ENCODE data around the gene LRP1-AS.

Gene LRP1-AS

DNA sequence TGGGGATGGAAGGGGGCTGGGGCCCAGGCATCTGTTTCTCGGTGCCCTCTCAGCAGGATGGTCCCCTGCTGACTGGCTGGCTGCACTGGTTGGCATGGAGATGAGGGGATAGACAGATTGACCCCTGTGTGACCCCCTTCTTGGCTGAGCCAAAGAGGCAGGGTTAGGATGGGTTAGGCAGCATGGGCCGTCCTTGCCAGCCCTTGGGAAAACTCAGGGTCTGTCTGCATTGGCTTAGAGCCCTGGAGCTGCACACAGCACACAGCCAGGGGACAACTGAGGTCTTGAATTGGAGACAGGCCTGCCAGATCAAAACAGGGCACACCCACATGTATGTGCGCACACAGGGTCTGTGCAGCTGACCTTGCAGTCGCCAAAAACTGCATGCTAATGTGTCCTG, 11.2 kb upstream of the LRP1-AS start:
- DNase-seq = no peak

DNA sequence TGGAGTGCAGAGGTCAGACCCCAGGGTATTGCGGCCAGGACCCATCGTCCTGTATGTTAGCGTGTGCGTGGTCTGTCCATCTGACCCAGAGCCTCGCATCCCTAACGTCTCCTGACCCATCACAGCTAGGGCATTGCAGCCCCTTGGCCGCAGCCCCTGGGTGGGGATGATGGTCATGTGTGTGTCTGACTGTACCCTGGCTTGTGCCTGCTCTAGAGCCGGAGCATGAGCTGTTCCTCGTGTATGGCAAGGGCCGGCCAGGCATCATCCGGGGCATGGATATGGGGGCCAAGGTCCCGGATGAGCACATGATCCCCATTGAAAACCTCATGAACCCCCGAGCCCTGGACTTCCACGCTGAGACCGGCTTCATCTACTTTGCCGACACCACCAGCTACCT, 10.8 kb upstream of the LRP1-AS start:
- DNase-seq = no peak

DNA sequence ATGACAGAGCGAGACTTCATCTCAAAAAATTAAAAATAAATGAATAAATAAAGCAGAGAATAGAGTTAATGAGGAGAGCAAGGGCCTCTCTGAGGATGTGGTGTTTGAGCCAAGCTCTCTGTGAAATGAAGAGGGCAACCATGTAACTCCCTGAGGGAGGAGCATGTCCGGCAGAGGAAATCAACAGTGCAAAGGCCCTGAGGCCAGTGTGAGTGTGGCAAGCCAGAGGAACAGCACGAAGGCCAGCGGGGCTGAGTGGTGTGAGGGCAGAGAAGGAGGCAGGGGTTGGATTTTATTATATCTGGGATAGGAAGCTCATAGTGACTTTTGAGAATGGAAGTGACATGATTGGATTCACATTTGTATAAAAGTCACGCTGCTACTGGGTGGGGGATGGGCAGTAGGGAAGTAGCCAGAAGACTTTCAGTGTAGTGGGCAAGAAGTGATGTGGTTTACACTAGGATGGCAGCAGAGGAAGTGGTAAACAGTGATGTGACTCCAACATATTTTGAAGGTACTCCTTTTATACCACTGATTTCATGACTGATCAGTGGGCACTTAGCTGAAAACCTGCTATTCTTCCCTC, 10.3 kb upstream of the LRP1-AS start:
- DNase-seq = no peak

DNA sequence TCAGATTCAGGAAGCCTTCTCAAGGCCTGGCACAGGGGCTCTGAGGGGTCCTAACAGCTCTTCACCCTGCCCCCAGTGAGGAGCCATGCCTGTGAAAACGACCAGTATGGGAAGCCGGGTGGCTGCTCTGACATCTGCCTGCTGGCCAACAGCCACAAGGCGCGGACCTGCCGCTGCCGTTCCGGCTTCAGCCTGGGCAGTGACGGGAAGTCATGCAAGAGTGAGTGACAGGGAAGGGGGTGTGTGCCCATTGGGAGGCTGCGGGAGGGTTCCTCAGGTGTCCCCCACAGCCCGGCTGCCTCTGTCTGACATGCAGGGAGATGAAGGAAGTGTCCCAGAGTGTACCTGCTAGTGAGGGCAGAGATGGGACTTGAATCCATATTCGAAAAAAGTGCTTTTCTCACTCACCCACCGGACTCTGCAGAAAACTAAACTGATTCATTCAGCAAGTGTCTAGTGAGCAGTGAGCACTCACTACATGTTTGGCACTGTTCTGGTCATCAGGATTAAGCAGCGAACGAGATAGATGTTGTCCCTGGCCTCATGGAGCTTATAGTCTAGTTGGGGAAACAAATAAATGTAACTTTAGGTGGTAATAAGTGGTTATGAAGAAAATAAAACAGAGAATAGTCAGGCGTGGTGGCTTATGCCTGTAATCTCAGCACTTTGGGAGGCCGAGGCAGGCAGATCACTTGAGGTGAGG, 9.4 kb upstream of the LRP1-AS start:
- no peak for DNase-seq

DNA sequence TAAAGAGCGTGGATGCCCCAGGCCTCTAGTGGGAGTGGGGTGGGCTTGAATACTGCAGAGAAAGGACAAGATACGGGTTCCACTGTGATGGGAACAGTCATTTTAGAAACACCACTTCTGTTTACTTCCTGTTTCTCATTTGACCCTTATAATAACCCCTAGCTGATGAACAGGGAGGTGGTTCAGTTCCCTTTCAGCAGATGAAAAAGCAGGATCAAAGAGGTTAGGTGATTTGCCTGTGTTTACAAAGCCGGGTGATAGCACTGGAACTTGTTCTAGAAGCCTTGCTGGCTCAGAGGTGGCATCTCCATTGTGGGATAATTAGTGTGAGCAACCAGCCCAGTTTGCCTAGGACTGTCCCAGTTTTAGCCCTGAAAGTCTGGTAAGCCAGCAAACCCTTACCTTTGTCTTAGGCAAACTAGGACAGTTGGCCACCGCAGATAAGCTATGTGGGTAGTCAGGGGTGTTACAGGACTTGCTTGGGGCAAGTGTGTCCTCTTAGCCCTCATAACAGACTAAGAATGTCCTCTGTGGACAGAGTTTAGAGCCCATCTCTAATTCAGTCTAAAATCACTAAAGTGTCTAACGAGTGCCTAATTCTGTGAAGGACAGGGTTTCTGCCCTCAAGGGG, 7.5 kb upstream of the LRP1-AS start:
- DNase-seq = no peak

DNA sequence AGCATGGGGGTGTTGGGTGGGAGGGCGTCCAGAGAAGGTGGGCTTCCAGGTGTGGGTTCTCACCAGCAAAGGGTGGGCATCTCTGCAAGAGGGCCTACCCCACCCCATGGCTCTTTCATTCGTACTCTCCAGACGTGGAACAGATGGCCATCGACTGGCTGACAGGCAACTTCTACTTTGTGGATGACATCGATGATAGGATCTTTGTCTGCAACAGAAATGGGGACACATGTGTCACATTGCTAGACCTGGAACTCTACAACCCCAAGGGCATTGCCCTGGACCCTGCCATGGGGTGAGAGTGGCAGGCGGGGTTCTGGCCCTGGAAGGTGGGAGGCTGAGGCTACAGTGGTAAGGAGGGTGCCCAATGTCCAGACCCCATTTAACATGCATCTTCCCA, 6.7 kb upstream of the LRP1-AS start:
- DNase-seq = no peak

DNA sequence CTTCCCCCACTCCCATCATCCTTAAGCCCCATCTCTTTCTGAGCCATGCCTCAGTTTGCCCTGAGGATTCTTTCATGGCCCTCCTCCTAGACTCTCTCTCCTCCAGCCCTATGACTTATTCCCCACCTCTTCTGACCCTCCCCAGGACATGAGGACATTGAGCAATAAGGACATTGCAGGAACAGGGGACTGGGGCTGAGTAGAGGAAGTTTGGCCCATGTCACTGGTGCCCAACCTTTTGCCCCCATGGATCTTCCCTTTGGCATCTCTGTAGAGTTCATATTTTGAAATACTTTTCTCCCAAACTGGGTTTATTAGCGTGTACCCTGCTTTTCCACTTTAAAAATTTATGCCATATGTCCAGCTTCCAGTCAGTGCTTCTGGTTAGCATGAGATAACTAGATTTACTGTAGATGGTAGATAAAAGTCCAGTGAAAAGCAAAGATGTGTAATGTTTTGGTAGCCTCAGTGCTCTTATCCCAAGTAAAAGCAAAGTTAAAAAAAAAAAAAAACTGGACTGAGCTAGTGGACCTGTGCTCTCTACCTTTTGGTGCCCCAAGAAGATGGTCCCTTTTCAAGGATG, 6.1 kb upstream of the LRP1-AS start:
- no peak for DNase-seq

DNA sequence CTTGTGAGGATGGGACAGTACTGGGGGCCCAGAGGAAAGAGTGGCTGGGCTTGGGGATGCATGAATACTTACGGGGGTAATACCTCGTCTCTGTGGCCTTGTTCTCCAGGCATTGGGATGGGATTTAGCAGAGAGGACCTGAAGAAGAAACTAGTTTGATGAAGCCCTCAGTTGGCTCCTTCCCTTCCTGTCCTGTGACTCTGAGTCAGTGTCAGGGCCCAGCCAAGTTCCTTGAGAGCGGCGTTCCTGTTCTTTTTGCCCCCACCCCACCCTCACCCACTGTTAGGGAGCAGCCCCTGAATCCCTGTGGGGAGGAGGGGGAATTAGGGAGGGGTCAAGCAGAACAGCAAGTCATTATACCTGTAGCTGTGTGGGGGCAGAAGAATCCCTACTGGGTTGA, 5.2 kb upstream of the LRP1-AS start:
- DNase-seq = no peak

DNA sequence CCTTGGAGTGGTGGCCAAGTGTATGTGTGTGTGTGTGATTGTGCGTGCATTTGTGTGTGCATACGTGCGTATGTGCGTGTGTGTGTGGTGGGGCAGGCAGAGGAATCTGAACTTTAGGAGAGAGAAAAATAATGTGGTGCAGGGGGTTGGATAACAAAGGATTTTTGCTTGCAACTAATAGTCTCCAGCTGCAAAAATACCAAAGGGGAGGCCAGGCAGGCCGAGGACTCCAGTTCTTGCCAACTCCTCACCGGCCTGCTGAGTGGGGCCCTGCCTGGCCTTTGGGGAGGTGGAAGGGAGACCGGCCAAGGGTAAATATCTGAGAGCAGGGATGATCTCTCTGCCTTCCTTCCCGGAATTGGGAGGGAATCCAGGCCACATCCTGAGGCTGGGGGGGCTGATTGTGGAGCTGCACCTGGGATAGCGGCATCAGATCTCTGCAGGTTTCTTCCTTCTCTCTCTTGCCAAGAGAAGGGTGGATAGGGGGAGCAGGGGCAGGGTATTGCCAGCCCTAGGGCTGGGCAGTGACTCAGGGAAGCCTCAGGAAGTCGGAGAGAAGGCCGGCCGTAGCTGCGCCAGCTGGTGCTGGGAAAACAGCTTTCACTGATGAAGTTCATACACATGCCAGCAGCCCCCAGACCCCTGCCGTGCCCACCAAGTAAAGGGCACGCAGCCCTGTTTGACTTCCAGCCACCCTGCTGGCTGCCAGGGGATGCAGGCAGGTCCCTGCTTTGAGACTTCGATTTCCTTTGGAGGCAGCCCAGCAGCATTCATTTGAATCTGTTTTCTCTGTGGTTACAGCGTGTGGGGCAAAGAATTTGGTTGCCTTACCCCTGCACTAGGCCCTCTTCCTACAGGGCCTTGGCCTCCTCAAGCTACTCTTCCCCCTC, 4.6 kb upstream of the LRP1-AS start:
- no peak for DNase-seq

DNA sequence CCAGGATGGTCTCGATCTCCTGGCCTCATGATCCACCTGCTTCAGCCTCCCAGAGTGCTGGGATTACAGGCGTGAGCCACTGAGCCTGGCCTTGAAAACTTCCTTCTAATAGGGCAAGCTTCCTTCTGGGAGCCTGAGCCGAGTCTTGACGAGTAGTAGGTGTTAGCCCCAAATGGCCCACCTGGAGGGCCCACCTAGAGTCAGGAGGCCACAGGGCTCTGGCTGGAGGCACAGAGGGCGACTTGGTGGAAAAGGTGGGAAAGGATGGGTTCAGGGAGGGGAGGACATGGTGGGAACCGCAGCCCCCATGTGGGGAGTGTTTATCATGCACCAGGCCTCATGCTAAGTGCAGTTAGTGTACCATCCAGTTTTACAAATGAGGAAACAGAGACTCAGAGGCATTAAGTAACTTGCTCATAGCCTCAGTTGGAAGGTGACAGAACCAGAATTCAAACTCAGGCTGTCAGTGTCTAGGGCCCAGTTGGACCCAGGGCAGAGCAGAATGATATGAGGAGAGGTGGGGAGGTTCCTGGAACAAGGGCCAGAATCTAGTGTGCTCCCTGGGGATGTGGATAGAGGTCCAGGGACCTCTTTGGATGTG, 3.1 kb upstream of the LRP1-AS start:
- DNase-seq = no peak

DNA sequence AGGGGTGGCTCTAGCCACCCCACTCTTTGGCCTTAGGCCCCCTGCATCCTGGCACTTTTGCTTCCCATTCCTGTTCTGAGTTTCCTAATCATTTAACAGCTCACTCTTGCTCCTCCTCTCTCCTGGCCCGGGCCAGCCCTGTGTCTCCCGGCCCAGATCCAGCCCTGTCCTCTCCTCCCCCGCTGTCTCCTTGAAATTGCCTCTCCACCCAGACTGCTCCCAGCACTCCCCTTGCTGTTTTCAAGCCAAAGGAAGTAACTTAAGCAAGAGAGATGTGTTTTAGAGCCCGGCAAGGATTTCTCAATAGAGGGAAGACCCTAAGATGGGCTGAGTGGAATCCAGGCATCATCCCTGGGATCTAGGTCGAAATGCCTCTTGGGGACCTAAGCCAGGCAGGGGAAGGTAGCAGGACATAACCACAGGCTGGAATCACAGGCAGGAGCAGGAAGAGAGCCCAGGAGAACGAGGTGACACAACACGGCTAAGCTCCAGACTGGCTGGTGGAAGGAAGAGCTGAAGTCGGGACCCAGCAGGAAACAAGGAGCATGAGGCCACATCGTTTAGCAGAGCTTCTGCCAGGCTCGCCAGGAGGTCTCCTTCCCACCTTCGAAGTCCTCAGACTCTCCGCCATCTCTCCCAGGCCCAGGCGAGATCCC, 2.0 kb upstream of the LRP1-AS start:
- no peak for DNase-seq

DNA sequence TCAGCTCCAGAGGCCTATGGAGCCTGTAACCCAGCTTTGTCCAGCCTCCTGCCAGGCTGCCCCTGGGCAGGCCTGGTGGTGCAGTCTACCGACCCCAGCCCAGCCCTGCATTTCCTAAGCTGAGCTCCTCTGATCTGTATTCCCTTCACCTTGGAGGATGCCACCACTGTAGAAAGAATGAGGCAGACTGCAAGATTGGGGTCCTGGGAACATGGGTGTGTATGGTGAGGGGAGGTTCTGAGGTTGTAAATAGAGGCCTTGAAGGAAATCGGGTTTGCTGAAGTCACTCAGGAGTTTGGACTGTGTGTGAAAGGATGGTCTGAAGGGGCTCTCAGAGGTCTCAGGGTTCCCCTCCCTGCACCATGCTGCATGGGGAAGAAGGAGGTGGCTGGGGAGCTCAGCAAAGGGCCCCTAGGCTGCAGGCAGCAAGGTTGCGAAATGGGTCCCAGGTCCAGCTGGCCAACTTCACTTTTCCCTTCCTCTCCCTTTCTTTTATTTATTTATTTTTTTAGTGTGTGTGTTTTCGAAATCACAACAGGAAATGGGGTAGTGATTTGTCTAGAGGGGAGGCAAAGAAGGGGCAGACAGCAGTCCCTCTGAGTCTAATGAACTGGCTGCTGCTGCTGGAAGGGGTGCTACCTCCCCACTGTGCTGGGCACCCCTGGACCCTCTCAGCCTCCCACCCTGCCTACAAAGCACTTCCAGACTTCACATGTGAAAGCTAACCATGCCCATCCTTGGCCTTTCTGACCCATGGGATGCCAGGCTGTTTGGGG, 1.2 kb upstream of the LRP1-AS start:
- no peak for DNase-seq

DNA sequence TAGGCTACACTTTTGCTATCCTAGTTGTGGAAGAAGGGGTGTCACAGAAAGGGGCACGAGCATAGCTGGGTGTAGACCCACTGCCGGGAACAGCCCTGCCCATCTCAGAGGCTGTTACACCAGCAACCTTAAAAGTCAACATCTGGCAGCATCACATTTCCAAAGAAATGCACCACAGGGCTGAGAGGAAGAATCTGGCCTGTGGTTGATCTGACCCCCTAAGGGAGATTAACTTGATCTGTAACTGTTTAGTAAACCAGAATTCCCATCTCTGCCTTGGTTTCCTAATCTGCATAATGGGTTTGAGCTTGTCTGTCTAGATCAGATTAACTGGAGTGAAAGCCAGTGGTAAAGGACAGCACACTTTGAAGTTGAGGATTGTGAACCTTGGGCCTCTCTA, 1.3 kb downstream of the LRP1-AS start:
- DNase-seq = no peak

DNA sequence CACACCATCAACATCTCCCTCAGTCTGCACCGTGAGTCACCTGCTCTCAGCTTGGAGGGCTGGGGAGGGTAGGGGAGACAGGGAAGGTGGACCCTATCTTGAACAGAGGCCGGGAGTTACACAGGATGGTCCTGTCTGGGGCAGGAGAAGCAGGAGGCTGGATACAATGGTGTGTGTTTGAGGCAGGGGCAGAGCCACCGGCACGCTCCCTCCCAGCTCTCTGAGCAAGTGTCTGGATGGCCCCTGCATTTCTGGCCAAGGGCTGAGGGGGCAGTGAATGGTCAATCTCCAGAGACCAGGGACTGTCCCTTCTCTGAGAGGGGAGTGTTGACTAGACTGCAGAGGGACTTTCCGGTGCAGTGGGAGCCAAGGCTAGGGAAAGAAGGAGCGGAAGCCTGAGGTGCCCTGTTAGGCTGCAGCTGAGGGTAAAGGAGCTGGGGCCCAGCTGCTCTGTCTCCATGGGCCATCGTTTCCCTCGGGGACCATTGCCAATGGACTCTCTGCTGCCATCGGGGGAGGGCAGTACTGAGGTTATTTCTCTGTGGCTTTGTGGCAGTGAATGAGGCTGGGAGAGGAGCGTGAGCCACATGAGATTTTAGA, 1.9 kb downstream of the LRP1-AS start:
- DNase-seq = no peak

DNA sequence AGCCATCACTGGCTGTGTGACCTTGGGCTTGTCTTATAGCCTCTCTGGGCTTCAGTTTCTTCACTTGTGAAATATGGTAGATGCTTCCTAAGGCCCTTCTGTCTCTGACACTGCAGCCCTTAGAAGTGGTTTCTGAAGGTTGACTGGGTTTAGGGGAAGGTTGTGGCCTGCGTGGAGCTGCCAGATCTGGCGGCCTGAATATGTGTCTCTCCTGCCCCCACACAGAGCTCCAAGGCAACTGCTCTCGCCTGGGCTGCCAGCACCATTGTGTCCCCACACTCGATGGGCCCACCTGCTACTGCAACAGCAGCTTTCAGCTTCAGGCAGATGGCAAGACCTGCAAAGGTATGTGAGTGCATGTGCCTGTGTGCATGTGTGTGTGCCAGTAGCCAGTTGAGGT, 4.0 kb downstream of the LRP1-AS start:
- DNase-seq = no peak

DNA sequence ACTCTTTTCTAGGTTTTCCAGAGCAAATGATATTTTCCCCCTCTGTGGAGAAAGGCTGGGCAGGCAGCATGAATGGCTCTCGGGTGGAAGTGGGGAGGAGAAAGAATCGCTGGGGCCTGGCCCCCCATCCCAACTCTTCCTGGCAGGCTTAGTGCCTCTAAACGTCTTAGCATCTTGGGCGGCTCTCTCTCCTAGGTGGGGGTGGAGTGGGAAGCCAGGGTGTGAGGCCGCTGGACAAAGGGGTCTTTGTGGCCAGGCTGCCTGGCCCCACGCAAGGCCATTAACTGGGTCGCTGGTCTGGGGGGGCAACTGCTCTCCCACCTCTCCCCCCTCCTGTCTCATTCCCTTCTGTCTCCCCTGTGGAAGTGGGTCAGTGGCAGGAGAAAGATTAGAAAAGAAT, 4.7 kb downstream of the LRP1-AS start:
- DNase-seq = no peak

DNA sequence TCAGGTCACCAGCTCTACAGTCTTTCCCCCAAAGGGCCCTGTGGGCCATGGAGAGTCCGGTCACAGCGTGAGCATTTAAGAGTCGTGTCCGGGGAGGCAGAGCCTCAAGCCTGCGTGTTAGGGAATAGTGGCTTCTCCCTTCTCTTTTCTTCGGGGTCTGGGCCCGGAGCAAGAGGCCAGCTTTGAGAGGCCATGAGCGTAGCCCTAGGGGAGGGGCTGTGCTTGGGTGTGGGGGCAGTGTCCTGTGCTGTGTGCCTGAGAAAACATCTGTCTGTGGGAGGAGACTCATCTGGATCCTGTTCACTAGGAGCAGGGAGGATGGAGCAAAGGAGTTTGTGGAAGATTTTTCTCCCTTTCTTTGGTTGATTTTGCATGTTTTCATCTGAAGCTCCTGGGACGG, 5.3 kb downstream of the LRP1-AS start:
- no peak for DNase-seq

DNA sequence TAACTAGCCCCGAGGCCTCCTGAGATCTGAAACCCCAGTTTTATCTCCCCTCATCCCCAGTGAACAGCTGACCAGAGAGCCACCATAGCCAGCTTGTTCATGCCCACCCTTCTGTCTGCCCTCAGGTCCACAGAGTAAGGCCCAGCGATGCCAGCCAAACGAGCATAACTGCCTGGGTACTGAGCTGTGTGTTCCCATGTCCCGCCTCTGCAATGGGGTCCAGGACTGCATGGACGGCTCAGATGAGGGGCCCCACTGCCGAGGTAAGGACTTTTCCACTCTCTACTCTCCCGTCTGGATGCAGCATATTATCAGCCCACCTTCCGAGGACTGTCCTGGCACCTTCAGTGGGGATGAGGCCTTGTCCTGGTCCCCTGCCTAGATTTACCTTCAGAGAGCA, 6.2 kb downstream of the LRP1-AS start:
- DNase-seq = no peak

DNA sequence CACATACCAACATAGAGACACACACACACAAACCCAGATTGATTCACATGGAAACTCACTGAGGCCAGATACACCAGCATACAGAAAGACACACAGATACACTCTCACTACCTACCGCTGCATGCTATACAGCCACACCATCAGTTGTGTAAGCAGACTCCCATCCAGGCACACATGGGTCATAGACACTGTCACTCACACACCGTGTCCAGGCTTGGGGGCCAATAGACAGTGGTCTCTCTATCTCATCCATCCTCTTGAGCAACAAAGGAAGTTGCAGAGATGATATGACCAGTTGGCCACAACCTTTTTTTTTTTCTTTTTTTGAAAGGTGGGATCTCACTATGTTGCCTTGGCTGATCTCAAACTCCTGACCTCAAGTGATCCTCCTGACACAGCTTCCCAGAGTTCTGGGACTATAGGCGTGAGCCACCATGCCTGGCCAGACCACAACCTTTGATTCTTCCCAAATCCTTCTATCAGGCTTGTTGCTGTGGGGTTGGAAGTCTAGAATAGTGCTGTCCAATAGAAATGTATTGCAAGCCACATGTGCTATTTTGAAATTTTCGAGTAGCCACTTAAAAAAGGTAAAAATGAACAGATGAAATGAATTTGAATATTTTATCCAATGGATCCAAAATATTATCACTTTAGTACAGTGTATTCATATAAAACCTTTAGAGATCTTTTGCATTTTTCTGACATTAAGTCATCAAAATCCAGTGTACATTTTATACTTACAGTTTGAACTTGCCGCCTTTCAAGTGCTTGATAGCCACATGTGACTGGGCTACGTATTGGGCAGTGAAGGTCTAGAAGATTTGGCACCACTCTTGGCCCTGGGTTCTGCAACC, 7.4 kb downstream of the LRP1-AS start:
- no peak for DNase-seq
